ENCODE data around the gene ADPRHL1.

Gene ADPRHL1

GRCh38 chr13:113422807-113423519 lies 30.3 kb downstream of the ADPRHL1 start:
- DNase-seq = no peak
- in situ Hi-C loops (cut with MboI; ENCODE audit: low pct_unique_long_range_greater_than_20kb, low sequenced_read_pairs) = no loop called here

GRCh38 chr13:113421673-113422270 lies 31.5 kb downstream of the ADPRHL1 start:
- no peak for DNase-seq
- in situ Hi-C loops (cut with MboI; ENCODE audit: low pct_unique_long_range_greater_than_20kb, low sequenced_read_pairs) = no loop called here

GRCh38 chr13:113420833-113421600 lies 32.3 kb downstream of the ADPRHL1 start:
- in situ Hi-C loops (cut with MboI; ENCODE audit: low pct_unique_long_range_greater_than_20kb, low sequenced_read_pairs) = no loop called here

DNA sequence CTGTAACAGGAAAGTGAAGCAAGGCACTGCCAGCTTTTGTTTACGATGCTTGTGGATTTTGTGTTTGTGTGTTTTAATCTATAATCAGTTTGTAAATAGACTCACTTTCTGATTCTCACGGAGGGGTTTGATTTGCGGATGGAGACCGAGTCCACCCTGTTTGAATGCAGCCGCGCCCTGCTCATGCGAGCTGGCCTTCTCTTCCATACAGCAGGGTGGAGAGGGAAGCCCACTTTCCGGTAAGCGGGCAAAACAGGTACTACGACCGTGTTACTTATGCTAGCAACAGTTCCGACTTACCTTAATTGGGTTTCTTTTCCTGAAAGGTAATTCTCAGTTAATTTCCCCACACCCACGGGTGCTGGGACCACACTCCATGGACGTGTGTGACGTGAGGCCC lies 33.1 kb downstream of the ADPRHL1 start:
- DNase-seq = no peak
- in situ Hi-C loops (cut with MboI; ENCODE audit: low pct_unique_long_range_greater_than_20kb, low sequenced_read_pairs) = no loop called here

More at GRCh38 chr13:113420833-113421600, 32.3 kb downstream of the ADPRHL1 start:
- DNase-seq = no peak

DNA sequence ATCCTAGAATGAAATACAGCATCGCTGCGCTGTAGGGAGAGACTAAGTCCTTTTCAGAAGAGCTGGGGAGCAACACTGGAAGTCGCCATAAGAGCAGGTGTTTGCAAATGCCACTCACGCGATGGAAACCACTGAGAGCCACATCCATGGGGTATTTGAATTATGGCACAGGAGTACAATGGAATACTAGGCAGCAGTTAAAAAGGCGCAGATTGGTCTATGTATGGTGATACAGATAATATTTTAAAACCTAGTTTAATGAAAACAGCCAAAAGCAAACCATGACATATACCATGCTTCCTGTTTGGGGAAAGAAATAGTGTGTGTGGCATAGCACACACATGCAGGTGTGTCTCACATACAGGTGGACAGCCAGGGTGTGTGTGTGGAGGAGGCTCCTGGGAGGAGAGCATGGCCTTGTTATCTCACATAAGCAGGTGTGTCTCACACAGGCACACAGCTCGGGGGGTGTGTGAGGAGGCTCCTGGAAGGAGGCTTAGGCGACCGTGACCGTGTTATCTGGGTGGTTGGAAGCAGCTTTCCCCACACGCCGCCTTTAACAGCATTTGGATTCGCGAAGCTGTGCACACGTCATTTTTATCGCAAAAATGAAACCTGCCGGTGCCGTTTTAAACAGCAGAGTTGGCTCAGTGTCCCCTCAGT lies 33.6 kb downstream of the ADPRHL1 start:
- in situ Hi-C loops (cut with MboI; ENCODE audit: low pct_unique_long_range_greater_than_20kb, low sequenced_read_pairs) = no loop called here
- no peak for DNase-seq

GRCh38 chr13:113418722-113419049 lies 34.6 kb downstream of the ADPRHL1 start:
- no peak for DNase-seq
- in situ Hi-C loops (cut with MboI; ENCODE audit: low pct_unique_long_range_greater_than_20kb, low sequenced_read_pairs) = no loop called here

DNA sequence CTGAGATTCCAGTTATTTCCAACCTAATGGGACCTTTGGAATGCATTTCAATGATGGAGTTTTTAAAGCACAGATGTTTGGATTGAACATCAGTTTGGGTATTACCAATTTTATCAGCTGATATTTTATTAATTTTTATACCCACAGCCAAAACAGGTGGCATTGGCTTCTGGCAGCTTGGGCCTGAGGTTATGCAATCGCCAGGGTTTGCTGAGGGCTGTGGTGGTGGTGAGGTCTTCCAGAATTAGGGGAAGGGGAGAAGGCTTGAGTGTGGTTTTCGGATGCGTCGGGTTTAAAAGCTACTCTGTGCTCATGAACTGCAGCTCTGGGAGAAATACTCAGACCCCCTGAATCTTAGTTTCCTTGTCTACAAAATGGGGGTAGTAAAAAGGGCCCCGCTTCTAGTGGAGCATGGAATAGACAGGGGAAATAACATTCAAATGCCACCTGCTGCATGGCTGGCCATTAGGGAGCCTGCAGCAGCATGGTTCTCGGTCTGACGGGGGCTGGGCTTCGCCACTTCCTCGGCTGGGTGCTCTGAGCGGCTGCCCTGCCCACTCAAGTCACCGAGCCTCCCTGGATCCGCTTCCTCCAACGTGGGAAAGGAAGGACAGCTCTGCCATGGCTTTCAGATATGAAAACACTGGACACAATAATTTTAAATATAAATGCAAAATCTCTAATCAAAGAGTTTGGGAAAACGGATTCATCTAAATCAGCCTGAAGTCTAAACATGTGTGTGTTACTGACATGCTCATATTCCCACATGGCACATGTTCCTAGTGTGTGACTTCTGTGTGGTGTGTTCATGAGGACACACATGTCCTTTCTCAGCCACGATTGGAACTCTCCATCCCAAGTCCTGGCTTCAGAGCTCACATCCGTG lies 35.2 kb downstream of the ADPRHL1 start:
- in situ Hi-C loops (cut with MboI; ENCODE audit: low pct_unique_long_range_greater_than_20kb, low sequenced_read_pairs) = no loop called here
- no peak for DNase-seq

- no peak for DNase-seq
- in situ Hi-C loops (cut with MboI; ENCODE audit: low pct_unique_long_range_greater_than_20kb, low sequenced_read_pairs) = no loop called here
Measured at GRCh38 chr13:113417008-113417751, 36.1 kb downstream of the ADPRHL1 start.

DNA sequence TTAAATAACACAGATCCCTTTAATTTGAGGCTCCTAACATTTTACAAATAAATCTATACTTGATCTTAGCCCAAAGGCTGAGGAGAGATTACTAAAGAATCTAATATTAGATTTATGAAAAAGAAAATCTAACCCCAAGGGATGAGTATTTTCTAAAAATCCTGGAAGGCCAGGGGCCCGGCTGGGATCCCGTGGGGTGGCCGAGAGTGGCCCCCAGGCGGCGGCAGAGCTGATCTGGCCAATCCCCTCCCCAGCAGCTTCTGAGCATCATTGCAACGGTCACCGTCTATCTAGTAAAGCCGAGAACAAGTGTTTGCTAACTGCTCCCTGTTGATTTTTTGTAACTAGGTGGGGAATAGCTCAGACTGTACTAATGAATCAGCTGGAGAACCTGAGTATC lies 37.5 kb downstream of the ADPRHL1 start:
- no peak for DNase-seq
- in situ Hi-C loops (cut with MboI; ENCODE audit: low pct_unique_long_range_greater_than_20kb, low sequenced_read_pairs) = no loop called here

DNA sequence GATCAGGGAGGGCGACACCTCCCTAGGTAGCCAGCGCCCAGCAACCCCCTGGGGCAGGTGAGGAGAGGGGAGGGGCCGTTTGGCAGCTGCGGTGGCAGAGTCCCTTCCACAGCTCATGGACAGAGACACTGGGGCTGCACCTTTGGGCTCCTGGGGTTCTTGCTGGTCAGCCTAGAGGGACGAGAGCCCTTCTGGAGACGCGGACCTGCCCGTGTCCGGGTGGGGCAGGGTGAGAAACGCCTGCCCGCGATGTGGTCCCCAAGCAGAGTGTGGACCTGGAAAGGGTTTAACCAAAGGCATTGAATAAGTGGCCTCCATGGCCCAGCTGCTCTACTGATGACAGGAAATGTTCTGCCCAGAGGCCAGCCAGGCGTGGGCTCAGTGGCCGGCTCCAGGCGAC lies 38.3 kb downstream of the ADPRHL1 start:
- in situ Hi-C loops (cut with MboI; ENCODE audit: low pct_unique_long_range_greater_than_20kb, low sequenced_read_pairs) = no loop called here
- no peak for DNase-seq

DNA sequence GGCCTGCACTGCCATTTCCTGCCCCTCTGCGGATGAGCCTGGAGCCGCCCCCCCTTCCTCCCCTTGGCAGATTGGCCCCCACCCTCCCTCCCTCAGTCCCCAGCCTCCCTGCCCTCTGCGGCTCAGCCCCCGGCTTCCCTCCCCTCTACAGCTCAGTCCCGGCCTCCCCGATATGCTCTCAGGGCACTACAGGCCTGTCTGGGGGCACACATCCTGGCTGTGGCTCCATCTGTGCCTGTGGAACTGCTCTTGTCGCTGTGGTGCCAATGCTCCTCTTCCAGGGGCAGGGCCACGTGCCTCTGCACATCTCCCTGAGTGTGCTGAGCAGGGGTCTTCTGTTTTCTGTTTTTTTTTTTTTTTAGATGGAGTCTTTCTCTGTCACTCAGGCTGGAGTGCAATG lies 39.0 kb downstream of the ADPRHL1 start:
- no peak for DNase-seq
- in situ Hi-C loops (cut with MboI; ENCODE audit: low pct_unique_long_range_greater_than_20kb, low sequenced_read_pairs) = no loop called here

DNA sequence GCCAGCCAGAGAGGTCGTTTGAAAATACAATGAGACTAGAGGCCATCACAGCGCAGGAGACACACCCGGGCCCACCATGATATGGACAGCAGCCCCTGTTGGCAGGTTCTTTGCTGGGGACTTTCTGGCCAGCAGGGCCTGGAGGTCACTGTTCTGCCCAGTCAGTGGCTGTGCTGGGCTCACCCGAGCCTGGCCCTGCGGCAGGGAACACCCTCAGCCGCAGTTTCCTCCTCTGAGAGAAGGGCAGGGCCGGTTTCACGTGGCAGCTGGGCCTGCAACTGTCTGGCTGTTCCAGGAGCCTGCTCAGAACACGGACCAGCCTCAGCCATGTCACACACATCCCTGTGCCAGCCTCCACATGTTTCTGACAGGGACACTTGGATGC lies 39.4 kb downstream of the ADPRHL1 start:
- in situ Hi-C loops (cut with MboI; ENCODE audit: low pct_unique_long_range_greater_than_20kb, low sequenced_read_pairs) = no loop called here
- no peak for DNase-seq

DNA sequence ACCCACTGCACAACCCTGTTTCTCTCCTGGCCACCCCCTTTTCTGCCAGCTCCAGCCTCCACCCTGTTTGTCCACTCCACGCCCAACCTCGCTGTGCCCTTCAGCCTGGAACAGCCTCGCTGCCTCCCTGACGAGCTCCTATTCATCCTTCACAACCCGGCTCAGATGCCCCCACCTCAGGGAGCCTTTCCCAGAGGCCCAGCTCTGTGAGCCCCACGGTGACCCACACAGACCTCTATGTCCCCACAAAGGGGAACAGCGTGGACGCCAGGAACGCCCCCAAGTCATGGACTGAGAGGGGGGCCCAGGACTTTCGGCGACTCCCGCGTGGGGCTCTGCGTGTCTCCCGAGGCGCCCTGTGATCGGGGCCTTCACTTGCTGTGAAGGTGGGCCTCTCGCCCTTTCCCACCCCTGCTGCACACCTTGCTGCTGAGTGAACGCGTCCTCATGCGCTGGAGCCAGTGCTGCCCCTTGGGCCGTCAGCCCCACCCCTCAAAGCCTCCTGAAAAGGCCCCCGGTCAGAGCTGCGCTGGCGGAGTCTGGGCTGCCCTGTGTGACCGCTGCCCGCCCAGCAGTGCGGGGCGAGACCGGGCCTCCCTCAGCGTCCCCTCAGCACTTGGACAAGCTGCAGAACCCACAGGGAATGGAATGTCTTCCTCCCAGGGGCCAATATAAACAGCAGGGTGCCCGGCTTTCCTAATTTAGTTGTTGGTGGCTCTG lies 40.0 kb downstream of the ADPRHL1 start:
- no peak for DNase-seq
- in situ Hi-C loops (cut with MboI; ENCODE audit: low pct_unique_long_range_greater_than_20kb, low sequenced_read_pairs) = no loop called here

DNA sequence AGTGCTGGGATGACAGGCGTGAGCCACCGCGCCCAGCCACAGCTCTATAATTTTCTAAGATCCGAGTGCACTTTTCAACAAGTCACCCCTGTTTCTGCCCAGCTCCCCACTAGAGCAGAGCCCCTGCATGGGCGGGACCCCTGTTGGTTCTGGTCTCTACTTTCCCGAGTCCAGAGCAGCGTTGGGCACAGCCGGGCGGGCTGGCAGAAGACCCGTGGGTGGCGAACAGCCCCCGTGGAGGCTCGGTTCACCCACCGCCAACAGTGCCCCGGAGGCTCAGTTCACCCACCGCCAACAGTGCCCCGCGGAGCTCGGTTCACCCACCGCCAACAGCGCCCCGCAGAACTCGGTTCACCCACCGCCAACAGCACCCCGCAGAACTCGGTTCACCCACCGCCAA lies 40.8 kb downstream of the ADPRHL1 start:
- DNase-seq = no peak
- in situ Hi-C loops (cut with MboI; ENCODE audit: low pct_unique_long_range_greater_than_20kb, low sequenced_read_pairs) = no loop called here

GRCh38 chr13:113411216-113412023 lies 41.9 kb downstream of the ADPRHL1 start:
- DNase-seq = no peak
- in situ Hi-C loops (cut with MboI; ENCODE audit: low pct_unique_long_range_greater_than_20kb, low sequenced_read_pairs) = no loop called here

- in situ Hi-C loops (cut with MboI; ENCODE audit: low pct_unique_long_range_greater_than_20kb, low sequenced_read_pairs) = no loop called here
- DNase-seq = no peak
Measured at GRCh38 chr13:113410472-113411201, 42.7 kb downstream of the ADPRHL1 start.
